ENCODE results near the gene FNDC3A. TPM values are rescaled to one million over a fixed set of nuclear protein-coding genes. Genes with fewer than 3 reads are reported as not detected.

FNDC3A gene
- total RNA-seq, 1 experiment from 2014 or later: 24.3 TPM

- POLR2A ChIA-PET: no interaction called here
- in situ Hi-C loops (cut with HindIII; ENCODE audit: low pct_unique_long_range_greater_than_20kb, low sequenced_read_pairs): no loop called here
- Histone ChIP-seq H3K9me3 (ENCODE audit: control insufficient read depth, insufficient read depth, low read depth, low read length) (no peaks in the 10 kb centered on the region), H3K27me3 (ENCODE audit: control insufficient read depth, insufficient read depth, low read length) (no peaks in the 10 kb centered on the region), H3K27ac (ENCODE audit: low read length) (no peak overlapping the region), H3K4me1 (ENCODE audit: control insufficient read depth, insufficient read depth, low read length) (no peaks in the 10 kb centered on the region), H3K4me3 (ENCODE audit: low read depth in 2 of 2, low read length in 2 of 2) (no peak overlapping the region), H3K36me3 (ENCODE audit: control insufficient read depth, insufficient read depth, low read length) (no peaks in the 10 kb centered on the region; the same call in 1 of the 2 replicates)
- no TSS peak for BruUV-seq (replicated peaks)
- intact Hi-C loops (cut with micrococcal nuclease; ENCODE audit: unreplicated experiment): no loop called here
- TF ChIP-seq, protein P1, sequence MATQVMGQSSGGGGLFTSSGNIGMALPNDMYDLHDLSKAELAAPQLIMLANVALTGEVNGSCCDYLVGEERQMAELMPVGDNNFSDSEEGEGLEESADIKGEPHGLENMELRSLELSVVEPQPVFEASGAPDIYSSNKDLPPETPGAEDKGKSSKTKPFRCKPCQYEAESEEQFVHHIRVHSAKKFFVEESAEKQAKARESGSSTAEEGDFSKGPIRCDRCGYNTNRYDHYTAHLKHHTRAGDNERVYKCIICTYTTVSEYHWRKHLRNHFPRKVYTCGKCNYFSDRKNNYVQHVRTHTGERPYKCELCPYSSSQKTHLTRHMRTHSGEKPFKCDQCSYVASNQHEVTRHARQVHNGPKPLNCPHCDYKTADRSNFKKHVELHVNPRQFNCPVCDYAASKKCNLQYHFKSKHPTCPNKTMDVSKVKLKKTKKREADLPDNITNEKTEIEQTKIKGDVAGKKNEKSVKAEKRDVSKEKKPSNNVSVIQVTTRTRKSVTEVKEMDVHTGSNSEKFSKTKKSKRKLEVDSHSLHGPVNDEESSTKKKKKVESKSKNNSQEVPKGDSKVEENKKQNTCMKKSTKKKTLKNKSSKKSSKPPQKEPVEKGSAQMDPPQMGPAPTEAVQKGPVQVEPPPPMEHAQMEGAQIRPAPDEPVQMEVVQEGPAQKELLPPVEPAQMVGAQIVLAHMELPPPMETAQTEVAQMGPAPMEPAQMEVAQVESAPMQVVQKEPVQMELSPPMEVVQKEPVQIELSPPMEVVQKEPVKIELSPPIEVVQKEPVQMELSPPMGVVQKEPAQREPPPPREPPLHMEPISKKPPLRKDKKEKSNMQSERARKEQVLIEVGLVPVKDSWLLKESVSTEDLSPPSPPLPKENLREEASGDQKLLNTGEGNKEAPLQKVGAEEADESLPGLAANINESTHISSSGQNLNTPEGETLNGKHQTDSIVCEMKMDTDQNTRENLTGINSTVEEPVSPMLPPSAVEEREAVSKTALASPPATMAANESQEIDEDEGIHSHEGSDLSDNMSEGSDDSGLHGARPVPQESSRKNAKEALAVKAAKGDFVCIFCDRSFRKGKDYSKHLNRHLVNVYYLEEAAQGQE (IDR thresholded peaks at IDR 0.05; ENCODE audit: insufficient read depth in 1 of 2, low read depth in 2 of 2, low read length in 1 of 2): no peak
- TF ChIP-seq CTCF (IDR thresholded peaks at IDR 0.05): no peak
- no peak for TF ChIP-seq SIN3A (IDR thresholded peaks at IDR 0.05; ENCODE audit: borderline replicate concordance, insufficient read depth, low read depth, low read length)
- DNase-seq (ENCODE audit: low read depth, low spot score) (no peak), ATAC-seq (no peak)
- CTCF ChIA-PET: no interaction called here
These were observed 68.3 kb downstream of the FNDC3A start for GRCh38 chr13:49044008-49044407.

DNA sequence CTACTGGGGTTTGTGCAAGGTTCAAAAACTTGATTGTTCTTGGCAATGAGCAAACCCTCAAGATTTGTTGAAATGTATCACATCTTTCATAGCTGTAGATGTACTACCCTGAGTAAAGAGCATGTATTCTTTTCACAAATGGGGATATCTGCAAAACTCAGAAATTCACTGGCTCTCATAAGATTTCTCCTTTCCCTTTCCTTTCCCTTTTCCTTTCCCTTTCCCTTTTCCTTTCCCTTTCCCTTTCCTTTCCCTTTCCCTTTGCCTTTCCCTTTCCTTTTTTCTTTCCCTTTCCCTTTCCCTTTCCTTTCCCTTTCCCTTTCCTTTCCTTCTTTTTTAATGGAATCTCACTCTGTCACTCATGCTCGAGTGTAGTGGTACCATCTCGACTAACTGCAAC, 69.1 kb downstream of the FNDC3A start:
- BruUV-seq (replicated peaks): no TSS peak
- Histone ChIP-seq H3K4me1 (ENCODE audit: control insufficient read depth, insufficient read depth, low read length) (no peaks in the 10 kb centered on the region), H3K36me3 (ENCODE audit: control insufficient read depth, insufficient read depth, low read length) (no peaks in the 10 kb centered on the region; the same call in 1 of the 2 replicates), H3K9me3 (ENCODE audit: control insufficient read depth, insufficient read depth, low read depth, low read length) (no peaks in the 10 kb centered on the region), H3K27ac (ENCODE audit: low read length) (no peak overlapping the region), H3K27me3 (ENCODE audit: control insufficient read depth, insufficient read depth, low read length) (no peaks in the 10 kb centered on the region), H3K4me3 (ENCODE audit: low read depth in 2 of 2, low read length in 2 of 2) (no peak overlapping the region)
- TF ChIP-seq SIN3A (IDR thresholded peaks at IDR 0.05; ENCODE audit: borderline replicate concordance, insufficient read depth, low read depth, low read length) (no peak), CTCF (IDR thresholded peaks at IDR 0.05) (no peak), TCF7L2 (IDR thresholded peaks at IDR 0.05; ENCODE audit: low read depth, low read length) (no peak), POLR2AphosphoS5 (IDR thresholded peaks at IDR 0.05; ENCODE audit: low read depth, low read length) (no peak)
- TF ChIP-seq, protein P1 (IDR thresholded peaks at IDR 0.05; ENCODE audit: insufficient read depth in 1 of 2, low read depth in 2 of 2, low read length in 1 of 2): no peak
- ChIA-PET POLR2A (no interaction called here), CTCF (interaction anchor here (0.6 kb wide), 1 partner anchor 448 kb away, joined by 3 read pairs; no protein-coding TSS in a partner anchor)
- in situ Hi-C loops (cut with HindIII; ENCODE audit: low pct_unique_long_range_greater_than_20kb, low sequenced_read_pairs) (no loop called here), intact Hi-C loops (cut with micrococcal nuclease; ENCODE audit: unreplicated experiment) (no loop called here)
- no peak for DNase-seq (ENCODE audit: low read depth, low spot score)
- ATAC-seq: no peak
